ENCODE results near the gene LRRC63.
"Not testable (repeated sequence)": the region's sequence is repeated elsewhere in the genome, so short reads cannot be mapped to it uniquely, and the experiment has no call there.

Gene LRRC63, protein sequence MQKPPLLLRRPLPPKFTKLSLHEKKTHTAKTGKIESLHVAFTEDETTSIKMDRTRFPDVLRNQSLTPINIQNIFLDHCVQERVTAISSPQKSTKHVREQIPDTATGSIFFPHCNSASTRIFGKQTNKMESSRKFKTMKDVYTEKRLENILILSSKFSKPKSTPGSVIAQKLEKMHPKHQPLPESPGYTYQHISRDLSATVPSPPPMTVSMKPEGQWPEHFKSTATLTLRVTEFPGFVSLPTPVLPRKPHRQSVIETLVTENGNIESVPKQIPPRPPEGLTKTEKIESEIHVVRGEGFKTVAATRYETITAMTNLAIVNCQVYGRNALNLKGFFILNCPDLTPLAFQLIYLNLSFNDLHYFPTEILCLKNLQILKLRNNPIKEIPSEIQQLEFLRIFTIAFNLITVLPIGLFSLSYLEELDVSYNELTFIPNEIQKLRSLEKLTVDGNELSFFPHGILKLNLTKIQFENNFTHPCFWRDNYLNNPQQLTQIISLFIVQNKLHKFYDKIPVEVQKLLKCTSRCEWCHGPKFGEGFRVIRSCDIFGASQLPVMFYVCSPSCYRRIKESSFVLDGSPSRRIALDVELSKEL

DNA sequence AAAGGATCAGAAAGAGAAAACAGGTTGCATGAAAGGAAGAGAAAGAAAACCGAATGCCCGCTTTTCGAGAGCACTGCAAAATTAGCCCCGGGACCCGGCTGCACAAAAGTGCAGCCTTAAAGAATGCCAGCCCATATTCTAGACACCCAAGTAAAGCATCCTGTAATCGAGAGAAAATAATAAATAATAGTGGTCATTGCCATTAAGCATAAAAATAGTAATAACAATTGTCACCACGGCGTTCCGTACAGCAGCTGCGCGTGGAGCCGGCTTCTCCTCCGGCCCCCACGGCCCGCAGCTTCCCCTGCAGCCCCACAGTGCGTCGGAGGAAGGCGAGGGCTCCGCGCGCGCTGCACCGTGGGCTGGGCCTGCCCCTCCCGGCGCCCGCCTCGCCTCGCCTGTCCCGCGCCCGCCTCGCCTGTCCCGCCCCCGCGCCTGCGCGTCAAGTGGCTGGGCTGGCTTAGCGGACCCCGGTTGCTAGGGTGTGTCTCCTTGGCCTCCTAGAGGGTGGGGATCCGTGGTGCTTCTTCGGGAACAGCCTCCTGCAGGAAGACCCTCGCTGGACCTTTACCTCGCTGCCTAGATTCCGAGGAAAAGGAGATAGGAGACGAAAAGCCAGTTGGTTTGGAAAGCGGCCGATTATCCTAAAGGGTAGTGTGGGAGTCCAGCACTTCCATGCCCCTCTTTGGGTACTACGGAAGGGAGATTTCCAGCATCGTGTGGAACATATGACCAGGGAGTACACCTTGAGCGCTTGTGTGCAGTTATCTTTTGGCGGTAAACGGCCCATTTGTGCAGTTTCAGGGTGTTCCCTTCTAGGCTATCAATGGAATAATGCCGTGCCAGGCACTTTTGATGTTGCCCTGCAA lies at the start of gene LRRC63:
Gene LRRC63 (plus strand): TSS at position 446 of the 869 bp plus-strand sequence. CDS start 1,107 bp downstream, outside the sequence.
- DNase-seq: peak; percentile 90

DNA sequence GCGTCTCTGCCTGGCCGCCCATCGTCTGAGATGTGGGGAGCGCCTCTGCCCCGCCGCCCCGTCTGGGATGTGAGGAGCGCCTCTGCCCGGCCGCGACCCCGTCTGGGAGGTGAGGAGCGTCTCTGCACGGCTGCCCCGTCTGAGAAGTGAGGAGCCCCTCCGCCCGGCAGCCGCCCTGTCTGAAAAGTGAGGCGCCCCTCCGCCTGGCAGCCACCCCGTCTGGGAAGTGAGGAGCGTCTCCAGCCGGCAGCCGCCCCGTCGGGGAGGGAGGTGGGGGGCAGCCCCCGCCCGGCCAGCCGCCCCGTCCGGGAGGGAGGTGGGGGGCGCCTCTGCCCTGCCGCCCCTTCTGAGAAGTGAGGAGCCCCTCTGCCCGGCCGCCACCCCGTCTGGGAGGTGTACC lies 49.0 kb upstream of the LRRC63 start:
- DNase-seq: not testable (repeated sequence)

DNA sequence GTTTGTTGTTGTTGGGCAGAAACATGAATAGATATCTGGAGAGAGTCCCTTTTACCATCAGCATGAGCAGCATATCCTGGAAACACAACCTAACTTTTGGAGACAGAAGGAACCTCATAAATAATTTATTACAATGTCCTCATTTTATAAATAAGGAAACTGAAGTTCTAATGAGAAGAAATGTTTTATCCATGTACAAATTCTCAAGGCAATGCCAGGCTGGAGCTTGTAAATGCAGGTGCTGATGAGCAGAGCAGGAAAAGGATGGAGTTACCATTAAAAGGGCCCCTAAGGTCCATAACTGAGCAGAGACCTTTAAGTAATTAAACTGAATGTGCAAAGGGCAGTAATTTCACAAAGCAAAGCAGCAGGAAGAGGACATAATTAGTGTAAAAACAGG lies 47.1 kb upstream of the LRRC63 start:
- no peak for DNase-seq

DNA sequence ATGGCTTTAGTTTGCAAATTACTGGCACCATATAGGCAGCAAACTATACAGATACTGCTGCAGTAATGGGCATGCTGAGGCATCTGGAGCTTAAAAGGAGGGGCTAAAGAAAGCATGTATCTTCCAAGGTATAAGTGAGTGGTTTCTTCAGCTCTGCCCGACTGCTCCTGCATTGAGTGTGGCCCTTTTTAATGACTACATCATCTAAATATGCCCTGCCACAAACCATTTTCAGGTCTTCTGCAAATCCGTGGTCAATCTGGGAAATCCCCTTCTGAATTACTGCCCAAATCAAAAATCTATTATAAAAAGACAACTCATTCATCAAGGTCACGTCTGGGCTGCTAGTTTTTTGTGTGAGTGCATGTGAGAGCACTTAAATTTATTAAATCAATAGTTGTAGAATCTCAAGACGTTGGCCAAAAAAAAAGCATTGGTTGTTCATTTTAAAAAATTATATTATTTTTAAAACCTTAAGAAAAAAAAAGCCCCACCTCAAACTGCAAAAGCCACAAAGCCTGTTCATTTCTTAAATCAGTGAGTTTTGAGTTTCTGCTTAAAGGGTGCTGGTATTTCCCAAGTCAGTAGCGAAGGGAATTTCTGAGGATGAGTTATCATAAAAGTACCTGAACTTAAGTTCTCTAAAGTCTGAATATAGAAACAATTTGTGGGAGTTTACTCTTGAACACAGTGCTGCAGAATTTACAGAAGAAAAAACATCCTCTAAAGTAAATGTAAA lies 46.1 kb upstream of the LRRC63 start:
- DNase-seq: no peak

DNA sequence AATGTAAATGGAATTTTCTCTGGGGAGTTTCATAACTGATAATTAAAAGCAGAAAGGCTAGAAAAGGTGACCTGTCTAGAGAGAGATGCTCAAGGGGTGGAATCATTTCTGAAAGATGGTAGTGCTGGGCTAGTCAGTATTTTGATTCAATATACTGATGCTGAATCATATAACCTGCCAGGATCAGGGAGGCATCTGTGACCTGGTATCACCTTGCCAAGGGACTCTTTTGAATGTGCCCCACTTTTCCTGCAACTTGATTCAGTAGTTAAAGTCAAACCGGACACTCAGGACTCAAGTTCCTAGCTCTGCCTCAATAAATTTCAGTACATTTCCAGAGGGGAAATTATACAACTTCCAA lies 45.5 kb upstream of the LRRC63 start:
- DNase-seq: no peak

DNA sequence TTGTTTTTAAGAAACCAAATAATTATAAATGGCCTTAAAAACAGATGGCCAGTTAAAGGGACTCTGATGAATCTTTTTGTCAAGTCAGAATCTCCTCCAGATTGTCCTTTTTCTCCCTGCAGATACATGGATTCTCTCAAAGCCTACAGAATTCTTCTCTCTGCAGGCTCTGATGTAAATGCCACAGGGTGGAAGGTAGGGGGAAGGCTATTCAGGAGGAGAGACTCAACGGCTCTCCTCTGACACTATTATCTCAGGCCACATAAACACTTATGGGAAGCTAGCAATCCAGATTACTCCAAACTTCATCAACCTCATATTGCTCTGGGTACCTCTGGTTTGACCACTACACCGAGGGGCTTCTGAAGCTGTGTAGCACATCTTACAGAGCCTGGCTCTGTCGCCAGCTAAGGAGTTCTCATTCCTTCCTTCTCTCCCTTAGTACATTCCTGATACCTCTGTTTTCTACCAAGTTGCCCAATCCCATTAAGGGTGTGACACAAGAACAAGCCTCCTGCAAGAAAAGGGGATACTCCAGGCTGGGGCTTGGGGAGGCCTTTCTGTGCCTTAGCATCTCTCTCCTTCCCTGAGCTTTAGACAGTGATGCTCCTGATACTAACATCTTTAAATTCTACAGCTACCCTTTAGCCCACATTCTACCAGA lies 44.6 kb upstream of the LRRC63 start:
- no peak for DNase-seq

DNA sequence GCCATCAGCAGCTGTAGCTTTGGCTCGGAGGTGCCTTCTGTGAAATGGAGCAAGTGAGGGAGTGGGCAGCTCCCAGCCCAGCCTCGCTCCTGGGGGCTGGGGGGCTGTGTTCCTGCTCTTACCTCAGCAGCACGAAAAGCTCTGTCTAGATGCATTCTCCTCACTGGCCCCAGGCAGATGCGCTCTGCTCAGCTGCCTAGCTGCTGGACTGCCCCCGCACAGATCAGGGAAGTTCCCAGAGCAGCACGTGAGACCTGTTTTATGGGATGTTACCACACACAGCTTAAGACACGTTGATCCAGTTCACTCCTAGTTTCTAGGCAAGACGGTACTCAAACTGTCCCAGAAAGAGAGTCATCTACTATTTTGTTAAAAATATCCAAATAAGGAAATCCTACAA lies 43.4 kb upstream of the LRRC63 start:
- no peak for DNase-seq

DNA sequence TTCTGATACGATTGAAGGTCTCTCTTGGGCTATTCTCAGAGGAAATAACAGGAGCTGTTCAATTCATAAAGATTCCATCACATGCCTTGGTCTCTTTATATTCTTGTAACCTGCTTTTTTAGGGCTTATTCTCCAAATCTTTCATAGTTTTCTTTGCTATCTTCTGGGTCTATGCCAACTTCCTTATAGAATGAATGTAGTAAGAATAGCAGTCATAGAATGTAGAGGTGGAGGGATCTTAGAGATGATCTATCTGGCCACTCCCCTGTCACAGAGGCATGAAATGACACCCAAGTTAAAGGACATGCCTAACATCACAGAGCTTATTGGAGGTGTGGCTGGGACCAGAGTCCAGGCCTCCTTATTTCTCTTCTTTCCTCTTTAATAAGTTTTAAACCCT lies 42.9 kb upstream of the LRRC63 start:
- DNase-seq: no peak

DNA sequence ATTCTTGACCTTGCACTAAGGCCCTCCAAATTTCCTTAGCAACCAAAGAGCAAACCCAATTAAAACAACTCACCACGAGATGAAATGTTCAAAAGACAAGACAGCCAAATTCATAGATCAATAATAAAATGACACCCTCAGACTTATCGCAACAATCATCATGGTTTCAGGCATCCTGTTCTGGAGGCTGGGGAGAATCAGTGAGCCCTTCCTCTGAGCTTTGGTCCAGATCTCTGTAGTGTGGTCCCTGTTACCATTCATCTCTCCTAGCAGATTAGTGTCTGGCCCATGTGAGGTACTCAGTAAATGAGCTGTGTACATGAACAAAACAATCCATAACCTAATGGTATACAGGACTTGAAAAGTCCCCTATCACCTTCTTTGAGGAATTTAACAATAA lies 42.0 kb upstream of the LRRC63 start:
- no peak for DNase-seq

DNA sequence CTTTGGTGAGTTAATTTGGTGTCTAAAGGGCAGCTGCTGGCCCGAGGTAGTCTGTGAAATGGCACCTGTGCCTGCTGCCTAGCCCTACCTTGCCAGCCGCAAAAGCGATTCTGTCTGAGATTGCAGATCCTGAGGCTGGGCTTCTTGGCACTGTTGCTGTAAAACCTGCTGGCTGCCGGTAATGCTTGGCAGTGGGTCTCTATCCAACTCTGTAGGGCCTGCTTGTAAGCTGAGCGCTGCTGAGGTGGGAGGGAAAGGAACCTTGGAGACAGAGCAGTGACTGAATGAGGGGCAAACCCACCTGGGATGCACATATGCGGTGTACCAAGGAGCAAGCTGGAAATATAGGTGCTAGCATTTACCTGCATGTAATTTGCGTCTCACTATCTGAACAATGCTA lies 41.5 kb upstream of the LRRC63 start:
- no peak for DNase-seq

DNA sequence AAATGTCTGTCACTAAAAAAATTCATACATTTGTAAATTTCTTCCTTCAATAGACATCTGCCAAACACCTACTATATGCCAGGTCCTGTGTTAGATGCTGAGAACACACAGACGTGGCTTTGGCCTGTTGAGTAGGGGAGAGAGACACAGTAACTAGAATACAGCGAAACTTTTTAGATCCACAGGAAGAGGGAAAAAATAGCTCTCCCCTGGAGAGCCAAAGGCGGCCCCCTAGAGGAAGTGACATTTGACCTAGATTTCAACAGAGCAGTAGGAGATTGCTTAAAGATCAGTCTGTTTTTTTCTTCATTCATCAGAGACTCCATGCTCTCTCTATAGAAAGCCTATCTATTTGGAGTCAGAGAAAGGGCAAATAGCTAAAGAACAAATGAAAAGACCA lies 41.0 kb upstream of the LRRC63 start:
- DNase-seq: no peak

DNA sequence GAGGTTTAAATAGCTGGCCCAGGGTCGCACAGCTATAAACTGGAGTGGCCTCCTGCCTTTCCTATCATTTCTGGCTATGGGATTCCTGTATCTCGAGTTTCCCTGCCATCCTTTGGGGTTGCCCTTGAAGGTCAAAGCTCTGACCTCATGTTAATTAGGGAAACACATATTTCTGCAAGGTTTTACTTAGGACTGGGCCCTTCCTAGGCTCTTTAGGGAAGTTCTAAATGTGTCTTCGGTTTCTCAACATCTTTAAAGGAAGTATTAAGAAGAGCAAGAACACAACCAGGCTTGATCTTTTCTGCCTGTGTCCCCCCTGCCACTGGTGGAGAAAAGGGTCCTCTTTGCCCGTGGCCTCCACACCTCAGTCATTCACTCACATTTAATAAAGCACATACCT lies 40.5 kb upstream of the LRRC63 start:
- no peak for DNase-seq

DNA sequence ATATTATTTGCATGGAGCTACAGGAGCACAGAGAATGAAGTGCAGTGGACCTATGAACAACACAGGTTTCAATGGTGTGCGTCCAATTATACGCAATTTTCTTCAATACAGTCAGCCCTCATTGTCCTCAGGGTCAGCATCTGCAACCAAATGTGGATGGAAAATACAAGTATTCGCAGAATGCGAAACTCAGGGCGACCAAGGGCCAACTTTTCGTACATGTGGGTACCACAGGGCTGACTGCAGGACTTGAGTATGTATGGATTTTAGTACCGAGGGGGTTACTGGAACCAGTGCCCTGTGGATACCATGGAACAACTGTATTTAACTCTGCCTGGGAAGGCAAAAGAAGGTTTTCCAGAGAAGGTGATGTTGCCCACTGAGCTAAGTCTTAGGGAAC lies 40.0 kb upstream of the LRRC63 start:
- DNase-seq: no peak

DNA sequence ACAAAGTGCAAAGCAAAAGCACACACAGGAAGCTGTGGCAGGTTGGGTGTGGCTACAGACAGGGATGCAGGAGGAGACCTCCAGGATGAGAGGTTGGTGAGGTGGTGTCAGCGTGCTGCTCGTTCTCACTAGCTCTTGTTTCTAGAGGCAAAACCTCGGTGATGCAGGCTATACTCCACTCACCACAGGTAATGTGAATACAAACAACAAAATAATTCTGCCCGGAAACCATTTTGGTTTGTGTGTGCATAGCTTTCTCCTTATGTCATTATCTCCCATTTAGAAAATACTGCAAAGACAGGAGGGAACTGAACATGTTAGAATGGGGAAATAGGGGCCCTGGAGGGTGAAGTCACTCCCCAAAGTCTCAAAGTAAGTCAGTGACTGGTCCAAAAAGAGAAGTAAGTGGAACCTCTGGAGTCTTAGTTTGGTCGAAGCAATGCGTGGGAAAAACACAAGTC lies 39.2 kb upstream of the LRRC63 start:
- no peak for DNase-seq

DNA sequence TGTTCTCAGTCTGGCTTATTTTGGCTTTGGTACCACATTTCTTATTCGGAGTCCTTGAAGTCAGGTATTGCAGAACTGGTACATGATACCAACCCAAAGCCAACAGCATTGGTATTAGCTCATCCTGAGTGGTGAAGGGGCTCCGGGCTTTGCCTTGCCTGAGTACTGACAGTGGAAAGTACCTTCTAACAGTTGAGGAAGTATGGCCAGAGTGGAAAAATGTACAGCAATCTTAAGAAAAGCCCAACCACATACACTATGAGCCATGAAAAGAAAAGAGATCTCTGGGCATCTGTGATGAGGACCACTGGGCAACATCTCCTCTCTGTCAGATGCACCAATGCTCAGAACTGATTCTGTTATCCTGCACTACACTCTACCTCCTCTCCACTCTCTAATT lies 38.1 kb upstream of the LRRC63 start:
- no peak for DNase-seq

DNA sequence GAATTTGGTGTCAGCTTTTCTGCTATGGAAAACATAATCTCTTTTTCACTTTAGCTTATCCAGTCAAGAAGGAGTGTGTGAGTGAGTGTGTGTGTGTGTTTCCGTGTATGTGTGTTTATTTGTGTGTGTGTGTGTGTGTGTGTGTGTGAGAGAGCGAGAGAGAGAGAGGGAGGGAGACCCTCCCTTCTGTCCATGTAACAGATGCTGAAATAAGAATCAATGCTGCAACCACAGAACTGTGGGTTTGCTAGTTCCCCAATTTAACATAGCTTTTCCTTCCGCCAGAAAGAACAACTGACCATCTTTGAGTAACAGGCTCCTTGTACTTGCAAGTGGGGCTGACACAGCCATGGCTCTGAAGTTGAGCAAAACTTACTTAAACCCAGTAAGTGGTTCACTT lies 35.0 kb upstream of the LRRC63 start:
- DNase-seq: no peak

DNA sequence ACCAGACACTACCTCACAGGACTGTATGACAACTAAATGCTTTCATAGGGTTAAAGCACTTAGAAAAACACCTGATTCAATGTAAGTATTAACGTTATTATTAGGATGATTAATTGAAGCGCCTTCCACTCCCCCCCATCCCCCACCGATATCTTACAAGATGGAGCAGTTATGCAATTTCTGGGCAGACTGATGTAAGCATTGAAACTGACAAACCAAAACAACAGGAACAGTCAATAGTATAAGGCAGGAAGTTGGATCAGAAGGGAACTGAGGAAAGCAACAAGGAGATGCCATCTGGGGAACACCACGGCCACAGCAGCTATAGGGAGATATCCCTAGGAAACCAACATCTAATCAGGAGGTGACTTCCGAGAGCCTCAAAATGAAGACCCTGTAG lies 33.6 kb upstream of the LRRC63 start:
- no peak for DNase-seq

DNA sequence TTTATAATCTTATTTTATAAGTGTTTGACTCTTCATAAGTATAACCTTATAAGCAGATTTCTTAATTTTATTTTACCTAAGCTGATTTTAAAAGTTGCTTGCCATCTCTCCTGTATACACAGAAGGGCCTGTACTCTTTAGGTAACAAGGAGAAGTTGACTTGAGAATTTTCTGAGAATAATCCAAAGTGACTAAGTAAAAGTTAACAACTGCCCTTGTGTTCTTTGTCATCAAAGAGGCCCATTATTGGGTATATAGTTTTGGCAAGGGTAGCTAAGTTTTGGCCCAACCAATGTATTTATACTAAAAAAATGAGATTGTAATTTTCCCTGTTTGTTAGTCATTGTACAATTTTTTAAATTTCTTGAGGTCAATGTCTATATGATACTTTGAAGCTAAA lies 32.9 kb upstream of the LRRC63 start:
- DNase-seq: no peak

DNA sequence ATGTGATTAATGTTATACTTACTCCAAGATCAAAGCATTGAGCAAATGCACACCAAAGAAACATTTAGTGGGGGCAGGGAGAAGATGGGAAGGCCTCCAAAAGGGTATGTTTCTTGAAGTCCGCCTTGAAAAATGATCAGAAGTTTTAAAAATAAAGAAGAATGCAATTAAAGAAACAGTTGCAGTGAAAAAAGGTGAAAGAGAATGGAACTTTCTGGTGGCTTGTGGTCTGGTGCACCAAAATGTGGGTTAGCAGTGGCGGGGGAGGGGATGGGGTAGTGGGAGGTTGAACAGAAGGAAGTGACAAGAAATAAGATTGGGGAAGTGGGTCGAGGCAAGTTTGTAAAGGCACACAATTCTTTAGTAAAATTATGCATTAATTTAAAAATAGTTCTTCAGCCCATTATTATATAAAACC lies 32.2 kb upstream of the LRRC63 start:
- DNase-seq: no peak

DNA sequence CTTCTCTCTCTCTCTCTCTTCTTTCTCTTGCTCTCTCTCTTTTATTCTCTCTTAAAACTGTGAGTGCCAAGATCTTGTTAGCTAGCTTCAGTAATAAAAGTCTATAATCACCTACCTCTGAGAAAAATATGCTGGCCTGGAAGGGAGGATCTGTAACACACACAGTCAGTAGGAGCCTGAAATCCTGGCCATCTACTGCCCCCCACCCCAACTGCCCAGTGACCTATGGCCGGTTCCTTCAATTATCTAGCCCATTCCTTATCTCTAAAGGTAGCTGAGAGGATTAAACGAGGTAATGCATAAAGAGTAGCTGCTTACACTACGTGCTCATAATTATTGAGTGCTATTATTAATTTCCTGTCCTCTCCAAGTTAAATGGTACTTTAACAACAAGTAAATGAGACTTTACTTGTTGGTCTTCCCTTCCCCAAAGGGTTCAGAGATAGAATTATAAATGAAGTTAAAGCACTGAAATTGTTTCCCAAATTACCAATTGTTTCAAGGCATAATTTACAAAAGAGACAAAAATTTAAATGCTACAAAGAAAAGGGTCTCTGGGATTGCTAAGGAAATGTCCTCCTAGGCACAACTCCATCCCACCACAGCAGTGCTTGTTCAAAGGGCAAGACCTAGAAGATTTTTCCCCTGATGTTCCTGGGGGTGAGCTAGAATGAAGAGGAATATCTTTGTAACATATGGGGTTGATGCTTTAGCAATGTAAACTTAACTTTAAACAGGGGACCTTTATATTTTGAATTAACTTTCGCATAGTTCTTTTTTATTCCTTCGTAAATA lies 31.6 kb upstream of the LRRC63 start:
- no peak for DNase-seq

DNA sequence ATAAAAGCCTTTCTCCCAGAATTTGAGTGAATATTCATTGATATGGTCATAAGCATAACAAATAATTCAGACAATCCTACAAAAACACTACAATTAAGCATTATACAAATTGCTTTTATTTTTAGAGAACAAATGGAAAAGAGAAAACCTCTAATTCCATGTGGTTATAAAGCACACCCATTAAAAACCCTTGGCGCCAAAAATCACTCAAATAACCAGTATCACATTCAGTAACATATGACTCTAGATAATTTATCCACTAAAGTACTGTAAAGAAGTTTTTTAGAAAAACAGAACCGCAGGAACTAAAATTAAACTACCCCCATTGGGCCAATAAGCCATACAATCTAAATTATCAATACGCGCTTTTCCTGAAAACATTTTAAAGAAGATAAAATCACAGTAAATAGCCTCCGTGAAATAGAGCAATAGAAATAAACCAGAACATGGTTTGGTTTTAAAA lies 30.3 kb upstream of the LRRC63 start:
- DNase-seq: no peak
